Epithelial cell of proximal tubule (primary cell): ENCODE data around the gene GLOD5. TPM values are rescaled to one million over a fixed set of nuclear protein-coding genes. Genes with fewer than 3 reads are reported as not detected.
A peak's percentile ranks its signal among the peaks of the same experiment; 100 is the strongest.

ENCODE experiments used
- DNase-seq: peaks from one replicate; pipeline ENCODE4 v3.0.0-alpha.2; 2011; ENCODE audit warnings: low read depth
- H3K4me3 ChIP-seq: 2 replicates; pipeline ENCODE4 v1.5.1; 2011; ENCODE audit warnings: low read depth, mild to moderate bottlenecking, low read length
- total RNA-seq: library from RNA; depleted of rRNA; stranded (reverse); fragments of >200 nt; gene quantifications from 2 replicates; pipeline ENCODE4 v1.2.3, GENCODE V29; 2015
- TF ChIP-seq, protein P1 (sequence below): conservative IDR thresholded peaks from 2 replicates; pipeline ENCODE4 v1.5.1; 2012; ENCODE audit warnings: low read depth, mild to moderate bottlenecking, low read length

Gene GLOD5
- total RNA-seq, 1 donor from 2014 or later: not detected

DNA sequence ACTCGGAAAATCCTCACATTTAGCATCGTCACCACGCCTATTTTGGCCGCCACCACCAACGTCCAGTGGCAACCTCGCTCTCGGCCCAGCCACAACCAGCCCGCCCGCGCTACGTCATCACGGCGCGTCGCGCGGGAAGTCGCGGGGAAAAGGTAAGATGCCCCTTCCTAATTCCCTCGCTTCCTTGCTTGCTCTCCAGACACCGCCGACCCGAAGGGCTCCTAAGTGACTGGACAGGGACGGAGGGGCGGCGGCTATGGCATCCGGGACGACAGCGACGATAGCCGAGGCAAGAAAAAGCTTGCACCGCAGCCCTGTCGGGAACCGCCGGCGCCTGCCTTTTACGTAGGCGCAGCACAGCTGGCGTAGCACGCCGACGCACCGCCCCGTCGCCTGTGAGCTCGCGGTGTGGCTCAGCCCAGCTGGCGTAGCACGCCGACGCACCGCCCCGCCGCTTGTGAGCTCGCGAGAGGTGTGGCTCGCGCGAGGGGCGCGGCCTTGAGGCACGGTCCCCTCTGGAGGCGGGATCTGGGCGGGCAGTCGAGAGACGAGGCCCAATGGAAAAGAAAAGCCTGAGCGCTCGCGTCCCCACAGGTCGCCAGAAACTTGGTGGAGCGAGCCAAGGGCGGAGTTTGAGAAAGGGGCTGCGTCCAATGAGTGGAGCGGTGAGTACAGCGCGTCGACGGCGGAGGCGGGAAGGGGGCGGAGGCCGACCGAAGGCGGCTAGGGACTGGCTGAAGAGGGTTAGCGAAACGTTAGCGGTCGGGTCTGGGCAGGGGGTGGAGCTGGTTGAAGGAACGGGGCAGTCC lies 39.9 kb downstream of the GLOD5 start, which contains the start of gene HDAC6:
Gene HDAC6 (plus strand): TSS at position 788 of the 809 bp plus-strand sequence. CDS start 626 bp downstream, outside the sequence.
- TF ChIP-seq, protein P1, sequence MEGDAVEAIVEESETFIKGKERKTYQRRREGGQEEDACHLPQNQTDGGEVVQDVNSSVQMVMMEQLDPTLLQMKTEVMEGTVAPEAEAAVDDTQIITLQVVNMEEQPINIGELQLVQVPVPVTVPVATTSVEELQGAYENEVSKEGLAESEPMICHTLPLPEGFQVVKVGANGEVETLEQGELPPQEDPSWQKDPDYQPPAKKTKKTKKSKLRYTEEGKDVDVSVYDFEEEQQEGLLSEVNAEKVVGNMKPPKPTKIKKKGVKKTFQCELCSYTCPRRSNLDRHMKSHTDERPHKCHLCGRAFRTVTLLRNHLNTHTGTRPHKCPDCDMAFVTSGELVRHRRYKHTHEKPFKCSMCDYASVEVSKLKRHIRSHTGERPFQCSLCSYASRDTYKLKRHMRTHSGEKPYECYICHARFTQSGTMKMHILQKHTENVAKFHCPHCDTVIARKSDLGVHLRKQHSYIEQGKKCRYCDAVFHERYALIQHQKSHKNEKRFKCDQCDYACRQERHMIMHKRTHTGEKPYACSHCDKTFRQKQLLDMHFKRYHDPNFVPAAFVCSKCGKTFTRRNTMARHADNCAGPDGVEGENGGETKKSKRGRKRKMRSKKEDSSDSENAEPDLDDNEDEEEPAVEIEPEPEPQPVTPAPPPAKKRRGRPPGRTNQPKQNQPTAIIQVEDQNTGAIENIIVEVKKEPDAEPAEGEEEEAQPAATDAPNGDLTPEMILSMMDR: no peak
- H3K4me3 ChIP-seq: peak within 1 kb of the TSS; percentile 76

DNA sequence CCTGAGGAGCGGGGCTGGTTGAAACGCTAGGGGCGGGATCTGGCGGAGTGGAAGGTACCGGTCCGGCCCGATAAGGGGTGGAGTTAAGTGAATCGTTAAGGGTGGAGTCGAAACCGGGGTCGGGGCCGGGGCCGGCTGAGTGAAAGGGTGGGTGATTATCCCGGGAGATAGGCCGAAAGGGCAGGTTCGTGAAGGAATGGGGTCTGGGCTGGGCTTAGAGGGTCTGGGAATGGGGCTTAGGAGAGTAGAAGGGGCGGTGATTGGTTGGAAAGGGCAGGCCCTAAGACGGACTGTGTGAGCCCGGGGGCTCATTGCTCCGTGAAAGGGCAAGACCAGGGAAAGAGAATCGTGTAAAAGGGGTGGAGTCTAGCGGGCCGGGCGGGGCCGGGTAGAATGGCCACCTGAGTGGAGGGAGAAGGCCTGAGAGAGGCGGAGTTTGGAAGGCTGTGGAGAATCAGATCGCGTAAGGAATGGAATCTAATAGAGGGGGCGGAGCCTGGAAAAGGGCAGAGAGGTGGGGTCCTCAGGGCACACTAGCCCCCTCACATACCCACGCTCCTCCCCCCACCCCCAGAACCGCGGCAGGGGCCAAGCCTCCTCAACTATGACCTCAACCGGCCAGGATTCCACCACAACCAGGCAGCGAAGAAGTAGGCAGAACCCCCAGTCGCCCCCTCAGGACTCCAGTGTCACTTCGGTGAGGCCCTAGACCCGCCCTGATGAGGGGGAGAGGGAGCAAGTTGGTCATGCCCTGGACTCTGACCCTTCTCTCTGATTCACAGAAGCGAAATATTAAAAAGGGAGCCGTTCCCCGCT lies 40.8 kb downstream of the GLOD5 start:
- TF ChIP-seq, protein P1: no peak
- peak; percentile 38 for DNase-seq
- H3K4me3 ChIP-seq: peak overlapping the region; percentile 76

More for the DNA sequence above, 39.9 kb downstream of the GLOD5 start, which contains the start of gene HDAC6:
- DNase-seq: peak; percentile 81

DNA sequence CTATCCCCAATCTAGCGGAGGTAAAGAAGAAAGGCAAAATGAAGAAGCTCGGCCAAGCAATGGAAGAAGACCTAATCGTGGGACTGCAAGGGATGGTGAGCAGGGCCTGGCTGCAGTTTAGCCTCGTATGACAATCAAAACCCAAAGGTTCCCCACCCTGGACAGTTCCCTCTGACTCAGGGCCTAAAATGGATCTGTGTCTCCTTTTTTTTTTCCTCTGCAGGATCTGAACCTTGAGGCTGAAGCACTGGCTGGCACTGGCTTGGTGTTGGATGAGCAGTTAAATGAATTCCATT lies 41.3 kb downstream of the GLOD5 start:
- TF ChIP-seq, protein P1: no peak
- DNase-seq: no peak
- H3K4me3 ChIP-seq: peak overlapping the region; percentile 76

DNA sequence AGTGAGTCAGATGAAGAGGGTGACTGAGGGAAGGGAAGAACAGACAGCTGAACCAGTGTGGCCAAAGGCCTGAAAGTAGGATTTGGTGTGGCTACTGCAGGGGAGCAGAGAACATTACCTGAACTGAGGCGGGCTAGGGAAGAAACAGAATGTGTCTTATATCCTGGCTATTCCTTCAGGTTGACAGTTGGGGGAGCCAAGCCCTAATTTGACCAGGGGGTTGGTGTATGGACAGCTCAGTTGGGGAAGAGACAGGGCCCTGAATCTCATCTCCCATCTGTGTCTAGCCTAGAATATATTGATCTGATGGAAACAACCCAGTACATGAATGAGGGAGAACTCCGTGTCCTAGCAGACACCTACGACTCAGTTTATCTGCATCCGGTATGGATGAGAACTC lies 44.5 kb downstream of the GLOD5 start:
- no peak overlapping the region for H3K4me3 ChIP-seq
- TF ChIP-seq, protein P1: no peak
- no peak for DNase-seq

DNA sequence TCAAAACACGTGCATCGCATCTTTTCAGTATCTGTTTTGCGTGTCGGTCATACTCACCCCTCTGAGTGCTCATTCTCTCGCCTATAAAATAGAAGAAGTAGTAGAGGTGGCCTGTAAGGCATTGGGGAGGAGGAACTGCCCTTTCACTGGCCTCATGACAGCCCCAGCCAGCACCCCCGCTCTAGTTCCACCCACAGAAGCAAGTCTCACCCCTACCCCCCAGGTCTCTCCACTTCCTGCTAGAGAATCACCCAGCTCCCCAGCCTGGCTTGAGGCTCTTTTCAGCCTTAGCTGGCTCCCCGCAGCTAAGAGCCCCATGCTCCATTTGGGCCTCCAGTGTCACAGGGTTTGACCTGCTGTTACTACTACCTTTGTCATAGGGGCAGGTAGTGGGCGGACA lies 52.1 kb downstream of the GLOD5 start:
- TF ChIP-seq, protein P1: no peak
- DNase-seq: no peak
- H3K4me3 ChIP-seq: no peak overlapping the region

DNA sequence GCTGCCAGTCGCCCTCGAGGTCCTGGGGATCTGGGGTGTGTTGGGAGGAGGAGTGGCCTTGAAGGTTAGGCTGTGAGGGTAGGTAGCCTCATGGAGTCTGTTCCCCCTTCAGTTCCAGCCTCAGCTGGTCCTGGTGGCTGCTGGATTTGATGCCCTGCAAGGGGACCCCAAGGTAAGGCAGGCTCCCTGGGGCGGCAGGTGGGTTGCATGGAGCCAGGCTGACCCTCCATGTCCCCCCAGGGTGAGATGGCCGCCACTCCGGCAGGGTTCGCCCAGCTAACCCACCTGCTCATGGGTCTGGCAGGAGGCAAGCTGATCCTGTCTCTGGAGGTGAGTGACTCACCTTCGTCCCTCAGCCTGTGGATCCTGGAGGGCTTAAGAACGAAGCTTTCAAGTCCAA lies 53.2 kb downstream of the GLOD5 start:
- DNase-seq: no peak
- TF ChIP-seq, protein P1: no peak
- H3K4me3 ChIP-seq: no peak overlapping the region
